Measurements from ENCODE around the gene PCSK9. TPM values are rescaled to one million over a fixed set of nuclear protein-coding genes. Genes with fewer than 3 reads are reported as not detected.
A peak's percentile ranks its signal among the peaks of the same experiment; 100 is the strongest.

The PCSK9 gene
- total and polyA plus RNA-seq, 9 of the 15 experiments (the other 6 are each of a cell fraction or from before 2014, with no cell fraction given): 3.2 to 58.6 (median 24.7) TPM

GRCh38 chr1:55039342-55040082, at the start of gene PCSK9 (continued):
- TF ChIP-seq ZNF318 (IDR thresholded peaks at IDR 0.05; ENCODE audit: borderline replicate concordance in 1 of 2, low read depth in 1 of 2) (no peak), RCOR1 (IDR thresholded peaks at IDR 0.05; ENCODE audit: borderline replicate concordance in 1 of 2, low read depth in 2 of 2, low read length in 2 of 2) (peak in 1 of 2 experiments; percentile 72; a peak in 2 of 4 replicates), TAF15 (IDR thresholded peaks at IDR 0.05; ENCODE audit: low read depth, low read length) (no peak), NEUROD1 (IDR thresholded peaks at IDR 0.05; ENCODE audit: borderline replicate concordance, low read depth, low read length, partially characterized antibody) (peak; percentile 39), TRIM24 (IDR thresholded peaks at IDR 0.05) (0 out of 4 replicates have a peak, but pooled peaks of 1 of the 2 experiments have one; percentile 13), ZNF124 (CRISPR knock-in tag; IDR thresholded peaks at IDR 0.05) (peak; percentile 70; the same call in 1 of the 2 replicates), TOE1 (IDR thresholded peaks at IDR 0.05; ENCODE audit: borderline replicate concordance) (0 out of 2 replicates have a peak, but pooled peaks have one; percentile 40), TOE1 (CRISPR knock-in tag; IDR thresholded peaks at IDR 0.05; ENCODE audit: borderline replicate concordance, low read depth) (0 out of 2 replicates have a peak, but pooled peaks have one; percentile 19), MAFF (IDR thresholded peaks at IDR 0.05; ENCODE audit: low read length) (no peak), KDM5B (IDR thresholded peaks at IDR 0.05; ENCODE audit: insufficient replicate concordance, low read depth, low read length) (peak; percentile 62), MAX (CRISPR knock-in tag; IDR thresholded peaks at IDR 0.05) (peak; percentile 41), CHD1 (IDR thresholded peaks at IDR 0.05; ENCODE audit: low read length) (peak; percentile 47), ZBTB5 (IDR thresholded peaks at IDR 0.05) (no peak), GATA2 (CRISPR knock-in tag; IDR thresholded peaks at IDR 0.05) (0 out of 2 replicates have a peak, but pooled peaks have one; percentile 35), NONO (IDR thresholded peaks at IDR 0.05; ENCODE audit: low read depth in 2 of 2, low read length in 1 of 2) (peak in 1 of 2 experiments; percentile 9; a peak in 1 of 4 replicates), CBX1 (IDR thresholded peaks at IDR 0.05; ENCODE audit: low read depth) (0 out of 2 replicates have a peak, but pooled peaks have one; percentile 48)
